BJ (cell line): ENCODE data around the gene DOK5. TPM values are rescaled to one million over a fixed set of nuclear protein-coding genes. Genes with fewer than 3 reads are reported as not detected.

Experiments used
- CTCF ChIA-PET: fragments of 350-600 bp; formaldehyde crosslinking; extraction: SDS; loops from one replicate; lab custom pipeline; 2021; ENCODE audit warnings: antibody characterized with exemption, inconsistent platforms; lab: Yijun Ruan, JAX
- POLR2A ChIA-PET: fragments of 300-600 bp; sonication (Branson Sonifier 250); formaldehyde crosslinking; extraction: SDS; loops from one replicate; lab custom pipeline; 2021; ENCODE audit warnings: antibody characterized with exemption; lab: Charles Lee
- DNase-seq: peaks from one replicate; pipeline ENCODE4 v3.0.0-alpha.2; 2011; ENCODE audit warnings: low read depth
- H3K27me3 ChIP-seq: 2 replicates; pipeline ENCODE4 v1.6.0; 2011; ENCODE audit warnings: low read length; ENCODE audit not compliant: control insufficient read depth, insufficient read depth
- H3K36me3 ChIP-seq: 2 replicates; pipeline ENCODE4 v1.5.1; 2011; ENCODE audit warnings: low read length; ENCODE audit not compliant: control insufficient read depth, insufficient read depth
- H3K4me3 ChIP-seq: 2 replicates; pipeline ENCODE4 v1.5.1; 2011; ENCODE audit warnings: low read depth, mild to moderate bottlenecking, control low read depth, low read length
- polyA plus RNA-seq: library from polyadenylated mRNA; depleted of rRNA; stranded (reverse); fragments of >200 nt; gene quantifications from 2 replicates; pipeline ENCODE4 v1.2.3, GENCODE V29; 2011
- TF ChIP-seq, protein P1 (sequence below): IDR thresholded peaks from 2 replicates; pipeline ENCODE4 v1.5.1; 2011; ENCODE audit warnings: low read depth, mild to moderate bottlenecking, control low read depth, inconsistent platforms, low read length, moderate library complexity; ENCODE audit not compliant: insufficient read depth

DOK5 gene
- polyA plus RNA-seq, 1 experiment: 0.26 TPM

GRCh38 chr20:54545676-54546358, 70.4 kb downstream of the DOK5 start:
- H3K4me3 ChIP-seq: no peak overlapping the region
- TF ChIP-seq, protein P1, sequence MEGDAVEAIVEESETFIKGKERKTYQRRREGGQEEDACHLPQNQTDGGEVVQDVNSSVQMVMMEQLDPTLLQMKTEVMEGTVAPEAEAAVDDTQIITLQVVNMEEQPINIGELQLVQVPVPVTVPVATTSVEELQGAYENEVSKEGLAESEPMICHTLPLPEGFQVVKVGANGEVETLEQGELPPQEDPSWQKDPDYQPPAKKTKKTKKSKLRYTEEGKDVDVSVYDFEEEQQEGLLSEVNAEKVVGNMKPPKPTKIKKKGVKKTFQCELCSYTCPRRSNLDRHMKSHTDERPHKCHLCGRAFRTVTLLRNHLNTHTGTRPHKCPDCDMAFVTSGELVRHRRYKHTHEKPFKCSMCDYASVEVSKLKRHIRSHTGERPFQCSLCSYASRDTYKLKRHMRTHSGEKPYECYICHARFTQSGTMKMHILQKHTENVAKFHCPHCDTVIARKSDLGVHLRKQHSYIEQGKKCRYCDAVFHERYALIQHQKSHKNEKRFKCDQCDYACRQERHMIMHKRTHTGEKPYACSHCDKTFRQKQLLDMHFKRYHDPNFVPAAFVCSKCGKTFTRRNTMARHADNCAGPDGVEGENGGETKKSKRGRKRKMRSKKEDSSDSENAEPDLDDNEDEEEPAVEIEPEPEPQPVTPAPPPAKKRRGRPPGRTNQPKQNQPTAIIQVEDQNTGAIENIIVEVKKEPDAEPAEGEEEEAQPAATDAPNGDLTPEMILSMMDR: no peak
- POLR2A ChIA-PET: no interaction called here
- no peaks in the 10 kb centered on the region for H3K36me3 ChIP-seq
- no peaks in the 10 kb centered on the region for H3K27me3 ChIP-seq
- CTCF ChIA-PET: no interaction called here
- DNase-seq: no peak

DNA sequence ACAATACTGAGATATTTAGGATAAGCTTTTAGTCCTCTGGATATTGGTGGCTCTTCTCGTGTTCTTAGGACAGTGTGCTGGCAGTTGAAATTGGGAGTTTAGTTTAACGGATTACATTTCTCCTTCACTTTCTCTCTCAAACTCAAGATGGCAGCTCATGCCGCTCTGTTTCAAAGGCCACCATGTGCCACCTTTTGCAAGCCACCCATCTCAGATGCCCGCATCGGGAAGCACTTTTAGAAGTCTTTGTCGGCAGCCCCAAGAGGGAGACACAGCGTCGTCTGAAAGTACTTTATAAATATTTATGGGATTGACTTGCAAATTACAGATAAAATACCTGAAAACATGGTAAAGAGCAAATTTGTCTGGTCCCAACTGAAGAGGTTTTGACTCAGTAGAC, 73.5 kb downstream of the DOK5 start:
- CTCF ChIA-PET: no interaction called here

GRCh38 chr20:54549658-54550326, 74.4 kb downstream of the DOK5 start:
- DNase-seq: no peak
- Histone ChIP-seq H3K36me3 (no peaks in the 10 kb centered on the region), H3K27me3 (no peaks in the 10 kb centered on the region), H3K4me3 (no peak overlapping the region)
- POLR2A ChIA-PET: no interaction called here
- TF ChIP-seq, protein P1: no peak
- CTCF ChIA-PET: no interaction called here

More for the DNA sequence above, 73.5 kb downstream of the DOK5 start:
- no peak overlapping the region for H3K4me3 ChIP-seq
- no peak for DNase-seq
- no peaks in the 10 kb centered on the region for H3K36me3 ChIP-seq
- TF ChIP-seq, protein P1: no peak
- POLR2A ChIA-PET: no interaction called here
- no peaks in the 10 kb centered on the region for H3K27me3 ChIP-seq

DNA sequence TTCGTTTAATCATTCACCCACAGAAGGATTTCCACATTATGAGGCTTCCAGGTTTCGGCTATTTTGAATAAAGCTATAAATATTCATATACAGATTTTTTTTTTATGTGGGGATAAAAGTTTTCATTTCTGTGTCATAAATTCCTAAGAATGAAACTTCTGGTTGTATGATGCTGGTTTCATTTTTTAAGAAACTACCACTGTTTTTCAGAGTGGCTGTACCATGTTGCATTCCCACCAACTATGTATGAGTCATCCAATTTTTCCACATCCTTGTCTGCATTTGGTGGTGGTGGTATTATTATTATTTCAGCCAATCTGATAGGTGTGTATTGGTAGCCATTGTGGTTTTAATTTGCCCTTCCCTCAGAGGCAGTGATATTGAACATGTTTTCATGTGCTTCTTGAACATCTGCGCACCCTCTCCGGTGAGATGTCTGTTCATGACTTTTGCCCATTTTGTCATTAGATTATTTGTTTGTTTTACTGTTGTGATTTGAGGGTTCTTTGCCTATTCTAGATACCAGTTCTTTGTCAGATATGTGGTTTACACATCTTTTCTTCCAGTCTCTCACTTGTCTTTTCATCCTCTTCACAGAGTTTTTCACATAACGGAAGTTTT, 75.5 kb downstream of the DOK5 start:
- POLR2A ChIA-PET: no interaction called here
- DNase-seq: no peak

DNA sequence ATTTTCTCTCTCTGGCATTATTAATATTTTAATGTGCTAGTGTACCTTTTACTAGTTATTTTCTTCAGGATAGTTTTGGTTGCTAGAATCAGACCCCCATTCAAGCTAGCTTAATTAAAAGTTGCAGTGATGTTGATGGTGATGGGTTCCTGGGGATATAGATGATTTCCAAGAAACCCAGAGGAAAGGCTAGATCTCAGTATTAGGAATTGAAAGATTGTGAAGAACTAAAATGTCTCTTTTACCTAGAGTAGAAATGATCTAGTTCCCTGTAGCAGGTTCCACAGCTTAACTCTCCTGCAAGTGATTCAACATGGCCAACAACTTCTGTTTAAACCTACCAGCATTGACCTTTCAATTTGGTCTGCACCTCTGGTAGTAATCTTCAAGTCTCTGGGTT, 78.6 kb downstream of the DOK5 start:
- TF ChIP-seq, protein P1: no peak
- Histone ChIP-seq H3K36me3 (no peaks in the 10 kb centered on the region), H3K4me3 (no peak overlapping the region), H3K27me3 (no peaks in the 10 kb centered on the region)
- no peak for DNase-seq
- ChIA-PET POLR2A (no interaction called here), CTCF (no interaction called here)

More for the DNA sequence above, 75.5 kb downstream of the DOK5 start:
- Histone ChIP-seq H3K27me3 (no peaks in the 10 kb centered on the region), H3K4me3 (no peak overlapping the region), H3K36me3 (no peaks in the 10 kb centered on the region)
- TF ChIP-seq, protein P1: no peak
- CTCF ChIA-PET: no interaction called here
